G401 (cell line): Measurements from ENCODE around the gene ADAD2. TPM values are rescaled to one million over a fixed set of nuclear protein-coding genes. Genes with fewer than 3 reads are reported as not detected.
"Not testable (repeated sequence)": the region's sequence is repeated elsewhere in the genome, so short reads cannot be mapped to it uniquely, and the experiment has no call there.

Source experiments
- DNase-seq: peaks from one replicate; pipeline ENCODE4 v3.0.0-alpha.2; 2015; ENCODE audit warnings: low spot score
- in situ Hi-C: cut with HindIII; loops from 2 replicates; pipeline ENCODE4 v1.10.0; 2016; ENCODE audit warnings: low sequenced_read_pairs, mixed read lengths
- total RNA-seq: library from RNA; depleted of rRNA; stranded (reverse); fragments of >200 nt; shearing (Covaris generic); gene quantifications from 2 replicates; pipeline ENCODE4 v1.2.3, GENCODE V29; 2014

ADAD2 gene
- total RNA-seq, 1 experiment from 2014 or later: not detected

- DNase-seq: no peak
- in situ Hi-C loops: no loop called here
These were observed 3.1 kb downstream of the ADAD2 start for GRCh38 chr16:84194018-84194417.

GRCh38 chr16:84194470-84195200 lies 3.7 kb downstream of the ADAD2 start:
- in situ Hi-C loops: no loop called here
- no peak for DNase-seq

GRCh38 chr16:84195201-84196093 lies 4.5 kb downstream of the ADAD2 start:
- no peak for DNase-seq
- in situ Hi-C loops: no loop called here

GRCh38 chr16:84196101-84196500 lies 5.1 kb downstream of the ADAD2 start:
- in situ Hi-C loops: no loop called here
- no peak for DNase-seq

GRCh38 chr16:84196727-84197394 lies 5.9 kb downstream of the ADAD2 start:
- in situ Hi-C loops: no loop called here
- no peak for DNase-seq

GRCh38 chr16:84197466-84198128 lies 6.6 kb downstream of the ADAD2 start:
- DNase-seq: no peak
- in situ Hi-C loops: no loop called here

- in situ Hi-C loops: no loop called here
- DNase-seq: no peak
These were observed 7.4 kb downstream of the ADAD2 start for GRCh38 chr16:84198401-84198800.

GRCh38 chr16:84199097-84199496 lies 8.1 kb downstream of the ADAD2 start:
- in situ Hi-C loops: no loop called here
- DNase-seq: no peak

- DNase-seq: no peak
- in situ Hi-C loops: no loop called here
These were observed 8.9 kb downstream of the ADAD2 start for GRCh38 chr16:84199861-84200260.

GRCh38 chr16:84204551-84204950 lies 13.6 kb downstream of the ADAD2 start:
- in situ Hi-C loops, DNase-seq: not testable (repeated sequence)

- in situ Hi-C loops, DNase-seq: not testable (repeated sequence)
These were observed 14.2 kb downstream of the ADAD2 start for GRCh38 chr16:84205123-84205522.

GRCh38 chr16:84205976-84206691 lies 15.2 kb downstream of the ADAD2 start:
- in situ Hi-C loops: no loop called here
- DNase-seq: no peak

GRCh38 chr16:84207251-84207650 lies 16.3 kb downstream of the ADAD2 start:
- in situ Hi-C loops: no loop called here
- DNase-seq: no peak

GRCh38 chr16:84207879-84208278 lies 16.9 kb downstream of the ADAD2 start:
- in situ Hi-C loops: no loop called here
- no peak for DNase-seq

- no peak for DNase-seq
- in situ Hi-C loops: no loop called here
These were observed 19.0 kb downstream of the ADAD2 start for GRCh38 chr16:84209989-84210388.

- no peak for DNase-seq
- in situ Hi-C loops: no loop called here
These were observed 21.2 kb downstream of the ADAD2 start for GRCh38 chr16:84212154-84212553.

- in situ Hi-C loops: no loop called here
- no peak for DNase-seq
These were observed 21.7 kb downstream of the ADAD2 start for GRCh38 chr16:84212631-84213030.

- DNase-seq: no peak
- in situ Hi-C loops: no loop called here
These were observed 23.6 kb downstream of the ADAD2 start for GRCh38 chr16:84214451-84215066.
